NOMO-1 treated with DMSO at 0.1 percent for 48 hours (cell line): ENCODE results near the gene TREH.
"Not testable (repeated sequence)": the region's sequence is repeated elsewhere in the genome, so short reads cannot be mapped to it uniquely, and the experiment has no call there.

ENCODE experiments used
- DNase-seq: peaks from one replicate; lab custom pipeline; 2025; ENCODE audit not compliant: unreplicated experiment; lab: John Stamatoyannopoulos, UW

The TREH gene

DNA sequence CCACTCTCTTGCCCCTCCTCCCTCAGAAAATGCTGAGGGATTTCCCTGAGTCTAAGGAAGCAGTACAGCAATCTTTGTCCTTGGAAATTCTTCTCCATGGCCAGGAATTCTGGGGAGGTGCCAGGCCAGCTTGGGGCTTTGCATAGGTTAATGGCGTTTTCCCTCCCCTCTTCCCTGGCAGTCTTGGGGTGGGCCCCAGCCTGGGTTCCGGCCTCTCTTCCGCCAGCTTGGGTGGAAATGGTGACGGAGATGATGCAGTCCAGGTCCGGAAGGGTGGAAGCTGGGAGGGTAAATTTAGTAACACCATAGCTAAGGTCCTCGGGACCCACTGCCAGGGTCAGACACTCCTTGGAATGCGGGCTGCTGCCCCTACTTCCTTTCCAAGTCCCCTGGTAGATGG, 67.1 kb downstream of the TREH start:
- no peak for DNase-seq

DNA sequence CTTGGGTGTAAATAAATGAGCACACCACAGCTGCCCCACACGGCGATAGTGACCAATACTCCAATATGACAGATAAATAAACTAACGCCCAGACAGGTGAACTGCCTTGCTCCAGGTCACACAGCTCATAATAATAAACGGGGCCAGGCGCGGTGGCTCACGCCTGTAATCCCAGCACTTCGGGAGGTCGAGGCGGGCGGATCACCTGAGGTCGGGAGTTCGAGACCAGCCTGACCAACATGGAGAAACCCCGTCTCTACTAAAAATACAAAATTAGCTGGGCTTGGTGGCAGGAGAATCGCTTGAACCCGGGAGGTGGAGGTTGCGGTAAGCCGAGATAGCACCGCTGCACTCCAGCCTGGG, 68.0 kb downstream of the TREH start:
- not testable (repeated sequence) for DNase-seq

DNA sequence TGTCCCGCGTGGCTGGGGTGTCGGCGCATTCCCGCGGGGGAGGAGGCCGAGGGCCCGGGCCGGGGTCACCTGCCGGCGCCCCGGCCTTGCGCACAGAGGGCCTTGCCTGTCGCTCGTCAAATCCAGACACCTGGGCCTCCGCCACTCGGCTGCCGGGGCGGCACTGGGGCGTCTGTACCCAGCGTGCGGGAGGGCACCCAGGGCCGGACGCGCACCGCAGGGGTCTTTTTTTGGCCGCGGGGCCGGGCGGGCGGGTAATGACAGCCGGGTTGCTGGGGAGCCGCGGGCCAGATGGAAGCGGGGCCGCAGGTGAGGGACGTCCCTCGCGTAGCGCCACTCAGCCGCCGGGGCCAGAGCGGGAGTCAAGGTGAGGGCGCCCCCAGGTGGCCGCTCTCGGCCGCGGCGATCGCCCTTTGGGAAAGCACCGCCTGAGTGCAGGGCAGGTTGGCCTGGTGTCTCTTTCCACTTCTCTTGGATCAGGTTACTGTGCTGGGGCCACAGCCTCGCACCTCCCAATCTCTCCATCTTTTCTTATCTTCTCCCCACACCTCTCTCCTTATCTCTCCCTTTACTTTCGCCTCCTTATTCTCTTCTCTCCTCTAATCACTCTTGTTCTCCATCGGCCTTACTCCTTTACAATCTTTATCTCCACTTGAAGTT, 68.5 kb downstream of the TREH start:
- peak; percentile 34 for DNase-seq

DNA sequence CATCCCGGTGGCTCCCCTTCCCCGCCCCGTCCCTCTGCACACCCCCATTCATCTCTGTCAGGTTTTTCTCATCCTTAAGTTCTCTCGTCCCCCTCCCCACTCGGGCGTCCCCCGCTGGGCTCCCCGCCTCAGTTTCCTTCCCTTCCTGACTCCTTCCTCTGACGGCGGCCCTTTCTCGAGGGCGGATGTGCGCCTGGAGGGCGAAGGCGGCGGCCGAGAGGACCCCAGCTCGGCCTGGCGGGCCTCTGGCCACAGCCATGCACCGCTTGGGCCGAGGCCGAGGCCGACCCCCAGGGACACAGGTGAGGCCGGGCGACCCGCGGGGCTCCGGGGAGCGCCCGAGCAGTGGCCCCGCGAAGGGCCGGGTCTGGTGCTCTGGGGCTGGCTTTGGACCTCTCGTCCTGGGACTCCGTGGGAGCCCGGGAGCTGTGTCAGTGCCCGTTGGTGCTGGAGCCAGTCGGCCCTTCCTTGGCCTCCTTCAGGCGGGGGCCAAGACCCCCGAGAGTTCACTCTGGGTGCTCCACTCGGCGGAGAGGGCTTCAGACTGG, 69.2 kb downstream of the TREH start:
- DNase-seq: no peak

DNA sequence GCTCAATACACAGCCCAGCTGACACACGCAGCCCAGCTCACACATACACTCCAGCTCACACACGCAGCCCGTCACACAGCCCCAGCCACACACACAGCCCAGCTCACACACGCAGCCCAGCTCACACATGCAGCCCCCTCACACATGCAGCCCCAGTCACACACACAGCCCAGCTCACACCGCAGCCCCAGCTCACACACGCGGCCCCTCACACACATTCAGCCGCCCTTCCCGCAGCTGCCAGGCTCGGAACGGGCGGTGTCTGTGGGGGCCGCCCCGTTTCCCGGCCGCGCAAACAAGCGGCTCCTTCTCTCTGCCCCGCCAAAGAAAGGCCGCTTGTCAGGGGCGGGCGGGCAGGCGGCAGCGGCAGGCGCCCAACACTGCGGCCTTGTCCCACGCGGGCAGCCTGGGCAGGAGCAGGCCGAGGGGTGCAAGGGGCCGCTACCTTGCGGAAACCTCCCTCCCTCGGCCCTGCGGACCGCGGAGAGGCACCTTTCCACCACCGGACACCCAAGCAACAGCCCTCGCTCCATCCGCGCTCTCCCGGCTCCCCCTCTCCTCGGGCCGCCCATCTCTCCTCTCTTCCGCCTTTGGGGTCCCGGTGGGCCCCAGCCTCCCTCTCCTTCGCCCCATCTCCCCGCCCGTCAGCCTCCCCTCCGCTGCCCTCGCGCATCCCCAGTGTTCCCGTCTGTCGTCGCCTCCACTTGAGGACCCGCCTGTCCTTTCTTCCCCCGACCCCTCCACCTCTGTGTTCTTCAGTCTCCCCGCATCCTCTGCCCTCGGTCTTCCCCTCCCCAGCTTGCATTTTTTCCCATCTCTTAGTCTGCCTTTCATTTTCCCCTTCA, 69.8 kb downstream of the TREH start:
- no peak for DNase-seq

DNA sequence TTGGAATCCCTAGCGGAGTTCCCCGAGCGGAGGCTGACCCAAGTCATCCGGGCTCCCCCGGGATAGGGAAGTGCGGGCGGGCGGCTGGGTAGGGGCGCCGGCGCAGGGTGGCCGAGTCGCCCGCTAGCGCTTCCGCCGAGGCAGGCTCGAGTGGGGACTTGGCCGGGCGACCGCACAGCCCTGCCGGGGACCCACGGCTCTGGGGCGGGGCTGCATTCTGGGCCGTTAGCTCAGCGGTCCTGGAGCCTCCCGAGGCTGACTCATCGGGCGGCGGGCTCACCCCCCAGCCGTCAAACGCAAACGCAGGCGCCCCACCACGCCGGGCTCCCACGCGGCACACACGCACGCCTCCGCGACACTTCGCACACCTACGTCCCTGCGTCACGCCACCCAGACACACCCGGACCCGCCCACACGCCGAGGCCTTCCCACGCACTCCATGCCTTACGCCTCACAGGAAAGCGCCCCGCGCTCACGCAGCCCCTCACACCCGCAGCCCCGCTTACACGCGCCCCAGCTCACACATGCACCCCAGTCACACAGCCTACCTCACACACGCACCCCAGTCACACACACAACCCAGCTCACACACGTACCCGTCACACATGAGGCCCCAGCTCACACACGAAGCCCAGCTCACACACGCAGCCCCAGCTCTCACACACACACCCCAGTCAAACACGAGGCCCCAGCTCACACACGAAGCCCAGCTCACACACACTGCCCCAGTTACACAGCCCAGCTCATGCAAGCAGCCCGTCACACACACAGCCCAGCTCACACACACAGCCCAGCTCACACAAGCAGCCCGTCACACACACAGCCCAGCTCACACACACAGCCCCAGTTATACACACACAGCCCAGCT, 70.9 kb downstream of the TREH start:
- DNase-seq: peak; percentile 17

DNA sequence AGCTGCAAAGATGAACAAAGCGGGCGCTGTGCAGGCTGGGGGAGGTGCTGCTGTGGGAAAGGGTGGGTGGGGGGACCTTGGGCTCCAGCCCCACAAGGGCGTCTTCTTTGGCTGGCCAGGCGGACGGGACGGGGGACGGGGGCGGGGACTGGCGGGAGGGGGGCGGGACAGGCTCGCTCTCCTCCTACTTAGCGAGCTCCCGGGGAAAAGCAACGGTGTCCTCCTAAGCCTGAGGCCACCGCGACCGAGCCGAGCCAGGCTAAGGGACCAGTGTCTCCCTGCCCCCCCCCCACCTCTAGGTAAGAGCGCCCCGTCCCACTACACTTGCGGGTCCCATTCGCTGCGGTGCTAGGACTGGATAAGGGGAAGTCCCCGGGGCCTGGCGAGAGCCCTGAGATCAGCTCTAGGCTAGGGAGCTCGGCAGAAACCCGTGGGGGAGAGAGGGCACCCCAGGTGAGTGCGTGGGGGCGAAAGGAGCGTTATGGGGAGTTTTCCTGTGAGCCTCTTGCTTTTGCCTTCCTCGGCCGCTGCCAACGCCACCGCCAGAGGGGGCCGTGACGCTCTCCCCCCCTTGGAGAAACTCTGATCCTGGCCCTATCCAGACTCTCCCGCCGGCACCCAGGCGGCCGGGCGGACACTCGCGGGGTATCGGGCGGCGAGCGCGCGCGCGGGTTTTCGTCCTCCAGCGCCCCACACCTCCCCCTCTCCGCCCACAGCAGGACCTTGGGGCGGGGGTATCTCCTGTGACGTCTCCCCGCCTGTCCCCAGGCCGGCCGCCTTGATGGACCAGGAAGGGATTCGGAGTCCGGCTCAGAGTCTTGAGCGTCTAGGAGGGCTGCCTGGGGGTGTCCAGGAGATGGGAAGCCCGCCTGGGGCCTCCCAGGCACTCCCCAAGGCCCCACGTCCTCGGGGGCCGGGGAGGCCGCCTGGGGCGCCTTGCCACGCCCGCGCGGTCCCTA, 71.8 kb downstream of the TREH start, which contains the start of gene PHLDB1:
TSS of gene PHLDB1 (plus strand) at position 215 of the 959 bp plus-strand sequence. CDS start 6,222 bp downstream, outside the sequence.
- DNase-seq: no peak
